NCI-H774 (cell line): Measurements from ENCODE around the gene RPL36.

ENCODE experiments used
- DNase-seq: peaks from one replicate; lab custom pipeline; 2025; lab: John Stamatoyannopoulos, UW

RPL36 gene

DNA sequence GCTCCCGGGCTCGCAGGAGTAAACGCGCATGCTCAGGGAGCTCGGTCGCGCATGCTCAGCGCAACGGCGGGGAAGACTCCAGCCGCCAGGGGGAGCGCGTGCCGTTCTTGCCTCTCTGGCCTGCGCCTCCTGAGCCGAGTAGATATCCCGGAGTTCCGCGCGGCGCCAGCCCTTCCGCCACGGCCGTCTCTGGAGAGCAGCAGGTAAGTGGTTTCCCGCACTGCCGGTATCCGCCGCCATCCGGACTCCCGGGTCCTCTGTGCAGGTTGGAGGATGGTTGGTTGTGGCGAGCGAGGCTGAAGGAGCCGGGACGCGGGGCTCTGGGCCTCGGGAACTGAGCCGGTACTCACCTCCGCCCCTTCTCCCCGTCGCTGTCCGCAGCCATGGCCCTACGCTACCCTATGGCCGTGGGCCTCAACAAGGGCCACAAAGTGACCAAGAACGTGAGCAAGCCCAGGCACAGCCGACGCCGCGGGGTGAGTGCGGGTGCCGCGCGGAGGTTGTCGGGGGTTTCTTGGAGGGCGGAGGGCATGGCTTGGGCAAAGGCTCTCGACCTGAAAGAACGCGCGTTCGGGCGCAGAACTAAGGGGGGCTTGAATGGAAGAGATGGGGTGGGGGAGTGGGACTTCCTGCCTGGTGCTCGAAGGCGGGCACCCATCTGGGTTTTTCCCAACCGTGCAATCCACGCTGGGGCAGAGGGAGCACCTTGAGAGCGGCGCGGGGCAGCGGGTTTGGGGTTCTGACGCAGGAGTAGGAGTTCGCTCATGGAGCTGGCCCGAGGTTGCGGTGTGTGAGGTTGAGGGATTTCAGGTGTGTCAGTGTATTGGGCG is at the start of gene RPL36:
Gene RPL36, plus strand, starts transcription at position 171 of the 830 bp plus-strand sequence. Its CDS starts 213 bp downstream, at position 384.
- DNase-seq = peak; percentile 95

DNA sequence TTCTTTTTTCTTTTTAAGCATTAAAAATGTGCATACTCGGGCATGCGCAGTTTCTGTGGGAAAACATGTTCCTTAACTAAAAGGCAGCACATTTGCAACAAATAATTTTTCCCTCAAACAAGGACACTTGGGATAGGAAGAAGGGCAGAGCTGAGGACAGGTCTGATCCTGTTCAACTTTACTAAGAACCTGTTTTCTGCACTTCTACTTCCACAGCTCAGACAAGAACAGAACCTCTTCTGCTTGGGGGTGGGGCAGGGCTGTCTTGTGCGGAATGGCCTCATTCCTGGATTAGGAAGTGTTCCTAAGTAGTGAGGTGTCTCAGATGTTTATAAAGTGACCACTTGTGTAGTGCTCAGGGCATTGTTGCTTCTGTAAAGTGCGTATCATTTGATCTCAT is 48.9 kb upstream of the RPL36 start:
- DNase-seq = no peak

DNA sequence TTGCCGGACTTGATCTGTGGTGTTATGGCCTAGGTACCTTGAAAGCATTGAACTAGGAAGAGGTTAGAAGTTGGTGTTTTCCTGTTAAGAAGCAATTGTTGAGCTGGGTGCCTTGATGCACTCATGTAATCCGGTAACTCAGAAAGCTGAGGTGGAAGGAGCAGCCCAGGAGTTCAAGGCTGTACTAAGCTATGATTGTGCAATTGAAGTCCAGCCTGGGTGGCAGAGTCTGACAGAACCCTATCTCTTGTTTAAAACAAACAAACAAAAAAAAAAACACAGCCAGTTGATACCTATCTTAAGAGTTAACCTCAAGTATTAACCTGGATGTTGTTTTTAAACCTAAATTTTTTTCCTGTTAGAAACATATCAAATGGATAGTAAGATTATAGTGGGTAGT is 47.9 kb upstream of the RPL36 start:
- no peak for DNase-seq

DNA sequence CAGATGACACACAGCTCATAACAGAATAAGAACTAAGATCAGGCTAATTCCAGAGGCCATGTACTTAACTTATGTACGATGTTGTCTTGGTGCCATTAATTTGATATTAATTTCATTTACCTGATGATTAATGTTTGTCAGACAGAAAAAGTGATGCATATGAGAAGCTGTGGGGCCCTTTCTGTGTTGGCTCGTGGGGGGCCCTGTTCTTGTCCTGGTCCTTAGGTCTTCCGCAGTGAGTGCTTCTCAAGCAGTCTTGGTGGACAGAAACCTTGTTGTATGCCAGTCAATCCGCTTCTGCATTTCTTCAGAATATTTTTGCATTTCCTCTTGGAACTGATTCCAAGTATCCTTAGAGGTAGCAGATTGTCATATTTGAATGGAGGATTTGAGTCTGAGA is 47.0 kb upstream of the RPL36 start:
- DNase-seq = no peak

DNA sequence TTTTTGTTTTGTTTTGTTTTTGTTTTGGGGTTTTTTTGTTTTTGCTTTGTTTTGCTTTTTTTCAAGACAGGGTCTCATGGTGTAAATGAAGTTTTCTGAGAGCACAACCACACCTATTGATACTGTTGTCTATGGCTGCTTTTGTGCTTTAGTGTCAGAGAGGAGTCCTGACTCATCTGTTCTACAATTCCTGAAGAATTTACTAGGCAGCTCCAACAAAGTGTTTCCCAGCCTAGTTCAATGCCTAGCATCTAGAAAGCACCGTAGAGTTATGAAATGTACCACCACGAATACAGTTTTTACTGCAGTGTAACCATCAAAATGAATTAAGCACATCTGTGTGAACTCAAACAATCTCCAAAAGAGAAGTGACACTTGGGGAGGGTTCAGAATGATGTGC is 46.1 kb upstream of the RPL36 start:
- no peak for DNase-seq

DNA sequence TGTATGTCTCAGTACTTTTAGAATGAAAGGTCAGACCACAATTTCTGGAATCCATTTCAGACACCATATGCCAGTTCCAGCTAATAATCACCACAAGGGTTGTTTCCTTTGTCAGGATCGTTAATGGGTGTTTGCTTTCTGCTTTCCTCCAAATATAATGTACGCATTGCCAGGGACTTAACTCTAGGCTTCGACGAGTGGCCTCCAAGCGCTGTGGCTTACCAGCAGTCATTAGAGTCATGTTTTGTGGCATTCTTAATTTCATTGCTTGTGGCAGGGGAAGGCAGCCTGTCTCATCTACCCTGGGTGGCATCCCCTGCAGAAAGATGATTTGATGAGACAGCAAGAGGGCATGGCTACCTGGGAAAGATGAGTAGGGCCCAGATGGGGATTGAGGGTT is 44.7 kb upstream of the RPL36 start:
- DNase-seq = peak; percentile 70

DNA sequence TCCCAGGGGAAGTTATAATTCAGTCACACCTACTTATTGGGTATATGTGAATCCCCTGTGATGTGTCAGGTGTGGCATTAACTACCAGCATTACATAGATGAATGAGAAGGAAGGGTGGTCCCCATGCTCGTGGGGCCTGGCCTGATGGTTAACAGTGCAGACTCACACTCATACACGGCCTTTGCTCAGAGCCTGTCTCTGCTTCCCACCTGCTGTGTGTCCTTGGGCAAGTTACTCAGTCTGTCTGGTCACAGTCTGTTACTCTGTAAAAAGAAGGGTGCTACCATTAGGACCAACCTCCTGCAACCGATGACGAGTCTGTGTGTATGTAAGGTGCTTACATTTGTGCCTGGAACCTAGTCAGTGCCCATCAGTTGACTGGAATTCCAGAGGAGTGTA is 43.4 kb upstream of the RPL36 start:
- DNase-seq = no peak

DNA sequence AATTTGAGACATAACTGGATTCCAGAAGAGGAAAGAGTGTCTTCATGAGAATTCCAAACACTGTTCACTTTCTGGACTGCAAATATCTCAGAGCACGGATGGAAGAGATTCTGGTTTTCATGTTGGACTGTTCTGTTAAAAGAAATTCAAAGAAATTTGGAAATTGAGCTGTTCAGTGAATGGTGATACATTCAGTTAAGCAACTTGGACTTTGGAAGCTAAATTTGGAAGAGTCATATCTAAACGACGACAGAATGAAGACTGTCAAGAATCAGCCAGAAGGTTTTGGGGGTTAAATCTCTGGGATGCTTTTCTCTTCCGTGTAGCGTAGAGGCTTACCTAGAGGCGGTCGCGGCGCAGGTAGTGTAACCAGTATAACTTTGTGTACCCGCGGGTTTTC is 41.6 kb upstream of the RPL36 start:
- DNase-seq = no peak

DNA sequence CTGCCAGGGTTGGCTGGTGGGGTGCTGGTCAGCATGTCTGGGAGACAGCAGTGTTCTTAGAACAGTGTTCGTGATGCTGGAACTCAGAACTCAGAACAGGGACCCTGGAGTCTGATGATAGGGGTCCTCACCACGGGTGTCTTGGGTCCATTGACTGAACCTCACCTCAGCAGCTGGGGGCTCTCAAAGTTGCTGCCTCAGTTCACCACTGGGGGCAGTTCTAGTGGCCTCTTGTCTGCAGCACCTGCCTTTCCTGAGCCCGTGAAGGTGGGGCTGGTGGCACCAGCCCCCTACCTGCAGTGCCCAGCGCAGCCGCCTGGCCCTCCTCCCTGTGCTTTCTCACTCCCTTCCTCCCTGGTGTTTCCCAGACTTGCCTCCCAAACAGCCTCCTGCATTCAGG is 38.7 kb upstream of the RPL36 start:
- no peak for DNase-seq

DNA sequence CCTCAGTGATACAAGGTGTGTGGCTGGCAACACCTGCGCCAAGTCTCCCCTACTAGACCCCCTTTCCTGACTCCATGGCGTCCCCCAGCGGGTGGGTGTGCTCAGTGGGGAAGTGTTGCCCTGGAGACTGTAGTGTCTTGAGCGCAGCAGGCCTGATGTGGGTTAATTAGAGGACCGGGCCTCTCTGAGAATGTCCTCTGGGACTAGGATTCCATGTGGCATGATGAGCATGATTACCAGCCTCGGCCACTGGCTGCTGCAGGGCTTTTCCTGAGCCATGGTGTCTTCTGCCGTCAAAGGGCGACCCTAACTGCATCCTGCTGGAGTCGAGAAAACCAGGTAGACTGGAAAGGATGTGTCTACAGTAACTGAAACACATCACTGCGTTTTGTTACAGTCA is 37.8 kb upstream of the RPL36 start:
- no peak for DNase-seq

DNA sequence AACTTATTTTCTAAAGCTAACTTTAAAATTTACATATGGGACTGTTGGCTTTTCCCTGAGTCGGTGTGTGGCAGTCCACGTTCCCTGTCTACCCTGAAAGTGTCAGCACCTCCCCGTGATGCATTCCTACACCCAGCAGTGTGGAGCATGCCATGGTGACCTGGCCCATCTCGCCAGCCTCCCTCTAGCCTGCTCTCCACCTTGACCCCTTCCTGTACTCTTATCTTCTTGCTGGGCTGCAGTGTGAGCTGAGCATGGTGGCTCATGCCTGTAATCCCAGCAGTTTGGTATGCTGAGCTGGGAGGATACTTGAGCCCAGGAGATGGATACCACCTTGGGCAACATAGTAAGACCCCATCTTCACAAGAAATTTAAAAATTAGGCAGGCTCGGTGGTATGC is 35.2 kb upstream of the RPL36 start:
- DNase-seq = no peak

DNA sequence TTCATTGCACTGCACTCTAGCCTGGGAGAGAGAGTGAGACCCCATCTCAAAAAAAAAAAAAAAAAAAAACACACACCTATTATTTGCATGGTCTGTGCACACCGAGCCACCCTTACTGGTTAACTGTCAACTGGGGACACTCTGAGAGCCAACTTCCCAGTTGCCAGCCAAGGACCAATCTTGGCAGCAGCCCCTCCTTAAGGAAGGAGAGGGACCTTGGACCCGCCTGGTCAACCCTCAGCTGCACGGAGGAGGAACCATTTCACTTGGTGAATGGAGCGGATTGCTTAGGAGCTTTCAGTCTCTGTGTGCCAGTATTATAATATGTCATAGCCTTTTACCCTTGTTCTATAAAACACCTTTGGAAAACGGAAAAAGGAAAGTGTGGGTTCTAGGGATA is 34.7 kb upstream of the RPL36 start:
- no peak for DNase-seq

DNA sequence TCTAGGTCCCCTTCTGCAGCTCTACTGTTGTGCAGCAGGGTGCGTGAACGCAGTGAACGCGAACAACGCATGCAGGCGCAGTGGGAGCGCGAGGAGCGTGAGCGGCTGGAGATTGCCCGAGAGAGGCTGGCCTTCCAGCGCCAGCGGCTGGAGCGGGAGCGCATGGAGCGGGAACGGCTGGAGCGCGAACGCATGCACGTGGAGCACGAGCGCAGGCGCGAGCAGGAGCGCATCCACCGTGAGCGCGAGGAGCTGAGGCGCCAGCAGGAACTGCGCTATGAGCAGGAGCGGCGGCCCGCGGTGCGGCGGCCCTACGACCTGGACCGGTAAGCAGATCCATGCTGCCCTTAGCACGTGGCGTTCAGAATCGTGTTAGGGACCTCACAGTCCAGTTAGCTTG is 28.6 kb upstream of the RPL36 start:
- no peak for DNase-seq

DNA sequence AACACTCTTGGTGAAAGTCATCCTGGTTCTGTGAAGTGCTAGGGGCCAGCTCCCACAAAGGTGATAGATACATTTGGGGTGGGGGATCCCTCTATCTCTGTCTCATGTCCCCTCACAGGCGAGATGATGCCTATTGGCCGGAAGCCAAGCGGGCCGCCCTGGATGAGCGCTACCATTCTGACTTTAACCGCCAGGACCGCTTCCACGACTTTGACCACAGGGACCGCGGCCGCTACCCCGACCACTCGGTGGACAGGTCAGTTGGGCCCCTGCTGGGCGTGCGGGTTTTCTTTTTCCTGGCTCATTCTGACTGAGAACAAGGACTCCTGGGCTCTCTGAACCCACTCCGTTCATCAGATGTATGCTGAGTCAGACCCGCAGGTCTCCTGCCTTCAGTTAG is 26.2 kb upstream of the RPL36 start:
- DNase-seq = no peak

DNA sequence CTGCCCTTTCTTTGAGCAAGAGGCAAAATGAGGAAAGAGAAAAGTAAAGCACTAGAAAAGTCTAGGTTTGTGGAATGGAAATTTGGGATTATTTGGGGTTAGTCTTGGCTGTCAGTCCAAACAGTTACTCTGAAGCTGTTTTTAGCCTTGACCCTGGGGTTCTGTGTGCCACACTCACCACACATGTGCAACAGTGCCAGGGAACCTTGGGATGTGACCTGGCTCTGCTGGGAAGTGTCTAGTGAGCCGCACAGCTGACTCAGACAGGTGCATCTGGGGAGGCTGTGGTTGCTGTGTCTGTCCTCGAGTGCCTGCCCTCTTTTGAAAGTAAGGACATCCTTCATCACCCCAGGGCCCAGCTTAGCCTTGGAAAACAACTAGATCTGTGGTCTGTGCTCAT is 25.6 kb upstream of the RPL36 start:
- no peak for DNase-seq

DNA sequence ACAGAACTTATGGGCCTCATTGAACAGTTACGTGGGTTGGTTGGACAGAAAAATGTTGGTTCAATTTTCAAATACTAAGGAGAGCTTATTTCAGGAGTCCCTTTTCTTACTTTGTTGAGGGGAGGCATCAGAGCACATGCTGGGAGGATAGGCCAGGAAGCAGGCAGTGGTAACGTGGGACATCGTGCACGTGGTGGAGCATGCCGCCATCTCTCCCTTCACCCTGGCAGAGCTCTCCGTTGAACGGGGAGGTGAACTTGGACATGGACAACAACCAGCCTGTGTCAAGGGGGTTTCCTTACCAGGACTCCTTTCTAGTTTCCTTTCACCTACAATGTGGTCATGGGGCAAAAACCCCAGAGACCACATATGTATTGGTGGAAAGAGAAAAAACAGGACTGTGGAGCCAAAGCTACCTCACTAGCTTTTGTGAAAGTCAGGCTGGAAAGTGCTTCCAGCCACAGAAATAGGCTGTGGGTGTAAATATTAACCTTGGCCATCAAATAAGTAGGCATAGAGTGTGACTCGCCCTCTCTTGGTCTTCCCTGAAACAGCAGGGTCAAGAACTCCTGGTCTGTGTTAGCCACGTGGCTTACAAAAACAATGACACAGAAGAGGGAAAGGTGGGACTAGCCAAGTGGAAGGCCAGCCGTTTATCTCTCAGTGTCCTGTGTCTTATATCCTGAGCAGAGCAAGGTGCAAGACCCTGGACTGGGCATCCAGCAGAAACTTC is 24.1 kb upstream of the RPL36 start:
- DNase-seq = no peak

DNA sequence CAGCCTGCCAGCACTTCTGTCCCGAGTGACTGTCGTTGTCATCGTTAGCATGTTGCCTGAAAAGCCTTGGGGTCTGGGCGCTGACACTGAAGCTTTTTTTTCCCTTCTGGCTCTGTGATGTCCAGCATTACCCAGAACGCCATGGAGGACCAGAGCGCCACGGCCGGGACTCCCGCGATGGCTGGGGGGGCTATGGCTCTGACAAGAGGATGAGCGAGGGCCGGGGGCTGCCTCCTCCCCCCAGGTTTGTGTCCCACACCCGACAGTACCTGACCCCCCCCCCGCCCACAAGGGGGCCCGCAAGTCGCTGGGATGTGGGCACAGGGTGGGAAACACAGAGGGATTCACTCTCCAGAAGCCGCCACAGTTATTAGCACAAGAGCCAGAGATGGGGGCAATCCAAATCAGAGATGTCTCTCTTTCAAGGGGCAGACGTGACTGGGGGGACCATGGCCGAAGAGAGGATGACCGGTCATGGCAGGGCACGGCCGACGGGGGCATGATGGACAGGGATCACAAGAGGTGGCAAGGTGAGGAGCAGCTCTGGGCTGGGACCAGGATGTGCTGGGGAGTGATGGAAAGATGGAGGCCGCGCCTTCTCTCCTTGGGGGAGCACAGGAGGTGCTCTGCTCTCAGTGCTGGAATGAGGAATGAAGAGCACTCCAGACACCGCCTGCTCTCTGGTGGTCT is 23.0 kb upstream of the RPL36 start:
- no peak for DNase-seq

DNA sequence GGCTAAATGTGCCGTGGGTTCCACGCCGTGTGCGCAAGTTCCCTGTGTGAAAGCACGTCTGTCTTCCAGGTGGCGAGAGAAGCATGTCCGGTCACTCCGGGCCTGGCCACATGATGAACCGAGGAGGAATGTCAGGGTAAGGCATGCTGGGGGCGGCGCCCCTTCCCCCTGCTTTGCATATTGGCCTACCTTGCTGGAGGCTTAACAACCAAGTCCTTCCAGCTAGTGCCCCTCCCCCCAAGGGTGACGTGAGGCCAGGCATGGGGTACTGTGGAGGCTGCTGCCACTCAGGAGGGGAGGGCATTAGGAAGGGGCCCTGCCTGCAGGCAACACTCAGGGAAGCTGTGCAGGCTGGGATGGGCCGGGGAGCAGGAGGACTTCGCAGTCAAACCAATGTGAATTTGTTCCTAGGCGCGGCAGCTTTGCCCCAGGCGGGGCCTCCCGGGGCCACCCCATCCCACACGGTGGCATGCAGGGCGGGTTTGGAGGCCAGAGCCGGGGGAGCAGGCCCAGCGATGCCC is 22.3 kb upstream of the RPL36 start:
- no peak for DNase-seq

DNA sequence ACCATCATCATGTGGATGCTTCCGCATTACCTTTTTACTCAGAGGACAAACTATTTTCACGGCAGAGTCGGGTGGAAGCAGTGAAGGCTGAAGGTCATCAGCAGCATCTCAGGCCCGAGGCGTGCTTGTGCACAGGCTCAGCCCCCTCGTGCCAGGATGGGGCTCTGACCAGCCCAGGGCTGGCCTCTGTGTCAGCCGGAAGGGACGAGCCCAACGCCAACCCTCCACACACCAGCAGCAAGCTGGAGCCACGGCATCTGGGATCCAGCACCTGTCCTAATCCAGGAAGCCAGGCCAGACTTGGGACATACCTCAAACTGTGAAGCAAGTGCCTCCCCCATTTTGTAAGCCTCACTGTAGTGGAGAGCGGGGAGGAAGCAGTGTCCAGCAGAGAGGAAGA is 20.9 kb upstream of the RPL36 start:
- no peak for DNase-seq

DNA sequence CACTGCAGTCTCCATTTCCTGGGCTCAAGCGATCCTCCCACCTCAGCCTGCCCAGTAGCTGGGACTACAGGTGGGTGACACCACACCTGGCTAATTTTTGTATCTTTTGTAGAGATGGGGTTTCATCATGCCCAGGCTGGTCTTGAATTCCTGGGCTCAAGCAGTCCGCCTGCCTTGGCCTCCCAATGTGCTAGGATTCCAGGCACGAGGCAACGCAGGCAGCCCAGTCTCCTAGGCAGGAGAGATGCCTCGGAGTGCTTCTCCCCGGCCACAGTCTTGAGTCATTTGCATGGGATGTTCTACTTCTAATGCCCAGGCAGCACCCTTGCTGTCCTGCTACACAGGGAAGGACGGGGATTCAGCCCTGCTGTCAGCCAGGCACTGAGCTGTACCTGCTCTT is 18.5 kb upstream of the RPL36 start:
- no peak for DNase-seq

DNA sequence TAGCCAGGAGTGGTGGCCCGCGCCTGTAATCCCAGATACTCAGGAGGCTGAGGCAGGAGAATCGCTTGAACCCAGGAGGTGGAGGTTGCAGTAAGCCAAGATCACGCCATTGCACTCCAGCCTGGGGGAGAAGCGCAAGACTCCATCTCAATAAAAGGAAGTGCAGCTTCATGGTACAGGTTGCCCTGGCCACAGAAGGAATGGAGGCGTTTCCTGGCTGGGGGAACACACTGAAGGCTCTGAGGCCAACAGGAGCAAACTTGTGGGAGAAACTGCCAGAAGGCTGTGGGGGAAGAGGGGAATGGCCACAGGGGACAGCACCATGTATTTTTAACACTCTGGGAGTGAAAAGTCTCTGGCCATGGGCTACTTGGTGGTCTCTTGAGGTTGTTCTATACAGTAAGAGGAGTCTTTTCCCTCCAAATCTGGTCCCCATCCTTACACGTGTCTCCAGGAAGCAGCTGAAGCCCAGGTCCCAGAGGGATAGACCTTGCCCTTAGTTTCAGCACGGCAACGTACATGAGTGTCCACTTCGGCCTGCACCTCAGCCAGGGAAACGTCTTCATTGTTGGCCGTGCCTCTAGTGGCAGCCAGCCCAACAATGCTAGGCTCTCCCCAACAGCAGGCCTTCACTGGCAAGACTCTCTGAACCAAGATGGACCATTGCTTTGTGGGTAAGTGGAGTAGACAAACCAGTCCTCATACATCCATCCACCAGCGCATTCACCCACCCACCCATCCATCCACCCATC is 17.2 kb upstream of the RPL36 start:
- DNase-seq = no peak

DNA sequence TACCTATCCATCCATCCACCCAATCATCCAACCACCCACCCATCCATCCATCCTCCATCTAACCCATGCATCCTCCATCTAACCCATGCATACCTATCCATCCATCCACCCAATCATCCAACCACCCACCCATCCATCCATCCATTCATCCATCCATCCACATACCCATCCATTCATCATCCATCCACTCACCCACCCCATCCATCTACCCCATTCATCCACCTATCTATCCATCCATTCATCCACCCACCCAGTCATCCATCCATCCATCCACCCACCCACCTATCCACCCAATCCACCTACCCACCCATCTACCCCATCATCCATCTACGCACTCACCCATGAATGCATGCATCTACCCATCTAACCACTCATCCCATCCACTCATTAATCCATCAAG is 16.3 kb upstream of the RPL36 start:
- DNase-seq = no peak
